NCI-H2107 treated with DMSO at 0.1 percent for 48 hours (cell line): ENCODE data around the gene TNFRSF1A.
A peak's percentile ranks its signal among the peaks of the same experiment; 100 is the strongest.
"Not testable (repeated sequence)": the region's sequence is repeated elsewhere in the genome, so short reads cannot be mapped to it uniquely, and the experiment has no call there.

Experiments
- DNase-seq: peaks from one replicate; lab custom pipeline; 2025; ENCODE audit not compliant: unreplicated experiment; lab: John Stamatoyannopoulos, UW

The TNFRSF1A gene

DNA sequence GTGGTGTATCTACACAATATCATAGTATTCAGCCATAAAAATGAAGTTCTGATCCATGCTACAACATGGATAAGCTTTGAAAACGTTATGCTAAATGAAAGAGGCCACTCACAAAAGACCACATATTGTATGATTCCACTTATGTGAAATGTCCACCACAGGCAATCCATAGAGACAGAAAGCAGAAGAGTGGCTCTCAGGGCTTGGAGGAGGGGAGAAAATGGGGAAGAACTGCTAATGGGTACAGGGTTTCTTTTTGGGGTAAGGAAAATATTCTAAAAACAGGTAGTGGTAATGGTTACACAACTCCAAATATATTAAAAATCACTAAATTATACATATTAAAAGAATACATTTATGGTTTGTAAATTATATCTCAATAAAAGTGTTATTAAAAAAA is 17.0 kb upstream of the TNFRSF1A start:
- no peak for DNase-seq

DNA sequence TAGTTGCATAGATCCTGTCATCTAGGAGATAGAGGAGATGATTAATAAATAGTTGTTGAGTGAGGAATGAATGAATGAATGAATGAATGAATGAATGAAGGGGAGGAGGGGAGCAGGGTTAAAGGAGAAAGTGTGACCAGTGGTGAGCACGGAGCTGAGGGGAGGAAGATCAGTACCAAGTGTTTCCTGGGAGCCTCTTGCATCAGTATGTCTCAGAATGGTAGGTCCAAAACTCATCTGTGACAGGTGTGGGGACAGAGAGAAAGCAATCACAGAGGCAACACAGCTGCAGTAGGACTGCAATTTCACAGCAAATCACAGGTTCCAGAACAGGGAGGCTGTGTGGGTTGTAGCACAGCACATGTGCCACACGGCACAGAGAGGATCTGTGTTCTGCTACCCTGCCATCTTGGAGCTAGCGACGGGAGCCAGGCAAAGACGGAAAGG is 14.5 kb upstream of the TNFRSF1A start:
- DNase-seq: no peak

DNA sequence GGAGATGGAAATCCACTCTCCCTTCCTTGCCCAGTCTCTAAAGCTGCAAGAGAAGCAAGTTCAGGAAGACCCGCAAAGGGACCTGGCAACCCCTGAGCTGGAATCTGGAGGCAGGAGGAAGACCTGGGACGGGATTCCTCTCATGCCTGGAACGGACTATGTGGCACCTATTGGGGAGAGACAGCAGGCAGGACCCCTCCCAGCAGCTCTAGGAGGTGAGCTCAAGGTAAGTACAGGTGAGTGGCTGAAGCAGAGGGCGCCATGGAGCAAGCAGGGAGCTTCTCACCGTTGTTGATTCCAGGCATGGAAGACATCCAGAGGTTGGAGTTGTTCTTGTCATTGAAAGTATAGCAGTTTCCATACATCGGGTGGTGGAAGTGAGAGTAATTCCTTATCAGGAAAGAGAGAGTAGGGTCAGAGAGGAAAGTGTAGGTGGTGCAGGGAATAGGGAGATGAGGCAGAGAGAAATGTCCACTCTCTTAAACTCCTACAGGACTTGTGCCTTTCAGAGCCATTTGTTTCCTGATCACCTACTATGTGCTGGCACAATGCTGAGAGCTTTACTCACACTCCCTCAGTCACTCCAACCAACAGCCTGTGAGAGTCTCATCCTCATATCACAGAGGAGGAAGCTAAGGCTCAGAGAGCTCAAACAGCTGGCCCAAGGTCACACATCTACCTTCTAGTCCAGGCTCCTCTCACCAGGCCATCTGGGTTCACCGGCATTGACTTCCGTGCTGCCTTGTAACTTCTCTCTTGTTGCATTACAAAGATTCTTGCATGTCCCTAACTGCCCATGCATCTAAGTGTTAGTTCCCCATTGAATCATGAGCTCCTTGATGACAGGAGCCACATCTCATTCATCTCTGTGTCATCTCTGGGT is 13.9 kb upstream of the TNFRSF1A start:
- DNase-seq: no peak

DNA sequence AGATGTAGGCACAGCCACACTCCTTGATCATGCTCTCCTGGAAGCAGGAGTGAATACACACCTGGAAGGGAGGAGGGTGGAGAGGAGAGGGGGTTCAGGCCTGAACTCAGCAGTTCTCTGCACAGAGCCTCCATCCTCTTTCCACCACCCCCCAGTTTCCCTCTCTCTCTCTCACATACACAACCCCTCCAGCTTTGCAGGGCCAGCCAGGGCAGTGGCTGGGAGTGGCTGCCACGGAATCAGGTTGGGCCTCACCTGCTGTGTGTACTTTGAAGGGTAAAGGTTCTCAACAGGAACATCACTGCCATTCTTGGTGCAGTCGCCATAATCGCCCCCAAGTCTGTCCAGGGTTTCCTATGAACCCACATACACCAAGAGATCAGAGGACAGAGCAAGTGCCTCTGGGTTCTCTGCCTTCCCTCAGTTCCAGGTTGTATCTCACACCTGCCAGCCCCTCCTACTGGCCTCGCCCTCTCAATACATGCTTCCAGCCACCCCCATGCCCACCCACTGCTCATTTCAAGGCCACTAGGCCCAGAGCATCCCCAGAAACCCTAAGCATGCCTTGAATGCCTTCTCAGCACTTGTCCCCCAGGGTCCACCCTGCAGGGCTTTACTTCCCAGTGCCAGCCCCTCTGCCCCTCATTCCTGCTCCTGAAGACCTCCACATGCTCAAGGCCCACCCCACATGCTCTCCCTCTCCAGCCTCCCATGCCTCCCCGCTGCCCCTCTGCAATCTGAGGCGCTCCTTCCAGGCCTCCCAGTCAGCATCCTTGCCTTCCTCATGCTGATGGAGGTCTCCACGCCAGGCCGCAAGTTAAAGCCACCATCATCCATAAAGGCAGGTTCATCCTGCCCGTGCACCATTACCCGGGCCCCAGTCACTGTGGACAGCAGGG is 12.9 kb upstream of the TNFRSF1A start:
- no peak for DNase-seq

DNA sequence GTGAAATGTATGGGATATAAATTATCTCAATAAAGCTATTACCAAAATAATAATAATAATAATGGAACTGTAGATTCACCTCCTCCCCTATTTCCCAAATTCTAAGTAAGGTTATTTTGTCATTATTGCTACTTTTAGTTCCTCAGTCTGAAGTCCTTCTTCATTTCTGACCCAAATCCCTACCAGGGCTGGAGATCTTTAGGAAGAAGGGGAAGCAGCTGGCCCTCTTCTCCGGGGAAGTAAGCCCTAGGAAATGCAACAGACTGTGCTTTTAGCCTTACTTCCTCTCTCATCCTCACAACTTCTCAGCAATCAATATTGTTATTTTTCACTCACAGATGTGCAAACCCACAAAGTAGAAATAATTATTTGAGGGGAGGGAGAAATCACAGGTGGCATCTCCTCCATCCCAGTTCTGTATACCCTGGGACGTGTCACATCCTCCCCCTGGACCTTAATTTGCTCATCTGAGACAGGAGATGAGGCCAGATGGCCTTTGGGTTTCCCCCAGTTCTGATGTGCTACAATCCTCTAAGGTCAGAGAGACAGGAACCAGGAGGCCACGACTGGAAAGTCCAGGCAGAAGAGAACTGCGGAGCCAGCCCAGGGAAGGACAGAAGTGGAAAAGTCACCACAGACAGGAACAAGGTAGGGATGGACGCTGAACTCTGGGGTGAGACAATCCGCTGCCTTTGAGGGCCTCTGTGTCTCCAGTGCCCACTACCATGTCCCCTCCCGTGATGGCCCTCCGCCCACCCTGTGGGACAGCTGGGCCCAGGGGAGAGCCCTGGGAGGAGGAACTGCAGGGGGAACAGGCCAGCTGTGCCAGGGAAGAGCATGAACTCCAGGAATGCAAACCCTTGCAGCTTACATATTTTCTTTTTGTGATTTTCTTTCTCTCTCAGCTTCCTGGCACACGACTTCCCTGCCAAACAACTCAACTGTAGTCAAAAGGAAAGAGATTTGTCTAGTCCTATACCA is 10.6 kb upstream of the TNFRSF1A start:
- DNase-seq: no peak

DNA sequence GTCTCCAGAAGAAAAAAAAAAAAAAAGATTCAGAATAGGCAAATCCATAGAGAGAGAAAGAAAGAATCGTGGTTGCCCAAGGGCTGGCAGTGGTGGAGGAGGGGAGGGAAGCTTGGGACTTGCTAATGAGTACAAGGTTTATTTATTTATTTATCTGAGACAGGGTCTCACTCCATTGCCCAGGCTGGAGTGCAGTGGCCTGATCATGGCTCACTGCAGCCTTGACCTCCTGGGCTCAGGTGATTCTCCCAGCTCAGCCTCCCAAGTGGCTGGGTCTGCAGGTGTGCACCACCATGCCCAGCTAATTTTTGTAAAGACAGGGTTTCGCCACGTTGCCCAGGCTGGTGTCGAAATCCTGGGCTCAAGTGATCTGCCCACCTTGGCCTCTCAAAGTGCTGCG is 9.7 kb upstream of the TNFRSF1A start:
- no peak for DNase-seq

DNA sequence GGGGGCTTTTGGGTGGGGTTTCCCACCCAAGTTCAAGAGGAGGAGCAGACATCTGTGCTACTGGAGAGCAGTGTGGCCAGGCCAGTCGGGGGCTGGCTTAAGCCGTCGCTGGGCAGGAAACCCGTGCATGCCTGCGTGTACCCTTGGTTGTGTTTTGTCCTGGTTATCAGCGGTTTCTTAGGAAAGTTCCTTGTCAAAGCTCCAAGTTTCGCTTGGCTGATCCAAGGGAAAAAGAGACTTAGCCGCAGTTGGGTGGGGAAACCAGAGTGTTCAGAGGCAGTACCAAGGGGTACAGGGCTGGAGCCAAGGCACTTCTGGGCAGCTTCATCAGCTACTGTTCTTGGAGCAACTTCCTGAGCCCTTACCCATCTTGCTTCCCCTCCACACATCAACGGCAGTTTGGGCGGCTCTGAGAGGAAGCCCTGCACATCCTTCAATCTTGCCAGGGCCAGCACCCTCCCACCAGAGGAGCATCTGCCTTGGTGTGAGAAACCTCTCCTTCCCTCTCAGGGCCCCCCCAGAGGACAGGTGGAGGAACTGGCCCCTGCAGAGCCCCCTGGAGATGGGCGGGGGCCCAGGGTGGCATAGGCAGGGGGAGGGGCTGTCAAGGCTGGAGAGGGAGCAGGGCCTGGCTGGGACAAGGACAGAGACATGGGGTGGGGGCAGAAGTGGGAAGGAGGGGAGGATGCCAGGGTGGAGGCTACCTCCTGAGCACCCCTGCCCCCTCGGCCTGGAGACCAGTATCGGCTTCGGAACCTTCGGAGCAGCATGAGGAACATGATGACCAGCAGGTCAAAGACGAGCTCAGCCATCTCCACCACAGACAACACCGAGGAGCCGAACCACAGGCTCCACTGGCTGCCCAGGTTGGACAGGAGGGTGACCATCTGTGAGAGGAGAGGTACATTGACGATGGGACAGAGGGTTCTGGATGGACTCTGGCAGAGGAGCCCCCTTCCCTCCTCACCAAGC is 5.8 kb upstream of the TNFRSF1A start:
- no peak for DNase-seq

DNA sequence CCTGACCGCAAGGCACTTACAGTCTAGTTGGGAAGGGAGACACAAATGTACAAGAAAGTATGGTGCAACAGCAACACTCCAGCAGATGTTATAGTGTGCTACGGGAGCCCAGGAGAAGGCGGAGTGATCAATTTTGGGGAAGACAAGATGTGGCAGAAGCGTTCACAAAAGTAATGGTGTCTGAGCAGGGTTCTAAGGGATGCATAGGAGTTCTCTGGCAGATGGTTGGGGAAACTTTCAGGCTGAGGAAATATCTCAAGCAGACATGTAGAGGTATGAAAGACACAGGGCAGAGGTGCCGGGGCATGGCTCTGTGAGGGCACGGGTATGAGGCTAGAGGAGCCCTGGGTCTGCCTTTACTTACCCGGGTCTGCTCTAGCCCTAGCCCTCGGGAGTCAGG is 5.1 kb upstream of the TNFRSF1A start:
- DNase-seq: no peak

DNA sequence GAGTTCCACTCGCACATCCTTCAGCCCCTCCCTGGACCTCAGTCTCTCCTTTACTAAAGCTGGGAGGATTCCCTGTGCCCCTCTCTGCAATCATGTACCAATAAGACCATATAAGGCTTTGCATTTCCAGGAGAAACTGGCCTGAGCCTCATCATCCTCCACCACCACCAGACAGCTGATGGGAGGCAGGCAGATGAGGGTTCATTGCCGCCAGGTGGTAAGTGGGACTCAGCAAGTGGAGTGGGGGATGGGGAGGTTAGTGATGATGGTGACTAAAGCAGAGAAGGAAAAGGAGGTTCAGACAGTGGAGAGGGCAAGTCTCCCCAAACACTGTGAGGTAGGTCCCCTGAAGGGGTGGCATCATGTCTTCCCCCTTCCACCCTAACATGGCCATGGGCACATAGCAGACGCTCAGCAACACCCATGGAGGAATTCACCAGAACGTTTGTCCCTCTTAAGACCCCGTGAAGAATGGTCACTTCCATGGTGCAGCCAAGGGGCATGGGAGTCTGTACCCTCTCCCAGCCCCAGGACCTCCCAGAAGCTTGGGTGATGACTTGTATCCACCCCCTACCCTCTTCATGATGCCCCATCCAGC is 4.5 kb upstream of the TNFRSF1A start:
- peak; percentile 20 for DNase-seq

DNA sequence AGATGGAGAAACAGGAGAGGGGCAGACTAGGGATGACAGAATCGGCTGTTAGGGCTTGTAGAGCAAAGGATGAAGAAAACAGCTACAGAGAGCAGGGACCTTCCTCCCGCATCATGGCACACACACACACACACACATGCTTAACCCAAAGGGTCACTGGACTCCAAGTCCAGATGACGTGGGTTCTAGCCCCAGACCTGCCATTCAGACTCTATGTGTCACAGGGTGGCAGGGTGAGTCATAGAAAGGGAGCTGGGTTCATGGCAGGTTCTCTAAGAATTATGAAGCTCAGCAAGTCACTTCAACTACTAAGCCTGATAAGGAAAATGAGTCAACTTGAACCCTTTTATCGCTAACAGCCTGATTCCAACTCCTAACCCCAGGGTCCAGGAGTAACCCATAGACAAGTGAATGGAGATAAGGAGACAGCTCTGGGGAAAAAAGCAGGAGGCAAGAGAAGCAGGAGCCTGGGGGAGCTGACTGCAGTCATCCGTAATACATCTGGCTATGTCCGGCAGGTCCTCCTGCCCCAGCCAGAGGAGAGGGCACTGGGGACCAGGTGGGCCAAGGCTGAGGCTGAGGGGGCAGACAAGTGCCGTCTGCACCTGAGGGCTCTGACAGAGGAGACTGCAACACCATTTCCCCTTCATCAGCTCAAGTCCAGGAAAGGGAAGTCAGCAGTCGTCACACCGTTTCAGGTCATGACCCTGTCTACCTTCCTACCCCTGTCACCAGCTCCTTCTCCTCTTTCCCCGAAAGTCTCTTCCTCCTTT is 3.6 kb upstream of the TNFRSF1A start:
- no peak for DNase-seq

DNA sequence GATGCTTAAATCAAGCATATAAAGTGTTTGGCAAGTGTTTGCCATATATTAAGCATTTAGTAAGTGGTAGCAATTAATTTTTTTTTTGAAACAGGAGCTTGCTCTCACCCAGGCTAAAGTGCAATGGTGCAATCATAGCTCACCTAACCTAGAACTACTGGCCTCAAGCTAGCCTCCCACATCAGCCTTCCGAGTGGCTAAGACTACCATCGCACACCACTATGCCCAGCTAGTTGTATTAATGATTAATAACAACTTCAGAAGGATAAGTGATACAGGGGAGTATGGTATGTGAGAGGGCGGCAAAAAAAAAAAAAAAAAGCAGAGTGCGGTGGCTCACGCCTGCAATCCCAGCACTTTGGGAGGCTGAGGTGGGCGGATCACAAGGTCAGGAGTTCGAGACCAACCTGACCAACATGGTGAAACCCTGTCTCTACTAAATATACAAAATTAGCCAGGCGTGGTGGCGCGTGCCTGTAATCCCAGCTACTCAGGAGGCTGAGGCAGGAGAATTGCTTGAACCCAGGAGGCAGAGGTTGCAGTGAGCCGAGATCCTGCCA is 2.3 kb upstream of the TNFRSF1A start:
- not testable (repeated sequence) for DNase-seq

DNA sequence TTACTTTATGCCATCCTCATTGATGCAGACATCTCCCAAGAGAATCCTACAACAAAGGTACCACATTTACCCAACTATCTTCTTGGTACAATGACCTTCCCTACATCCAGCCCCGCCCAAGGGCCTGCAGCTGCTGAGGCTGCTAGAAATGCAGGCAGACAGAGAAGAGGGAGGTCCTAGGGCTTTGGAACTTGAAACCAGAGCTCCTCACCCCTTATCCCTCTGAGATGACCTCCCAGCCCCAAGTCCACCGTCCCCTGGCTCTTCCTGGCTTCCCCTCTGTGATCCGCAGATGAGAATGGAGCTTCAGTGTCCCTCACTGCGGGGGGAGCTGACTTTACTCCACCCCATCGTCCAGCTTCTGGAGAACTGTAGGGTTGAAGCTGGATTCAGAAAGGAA is 1.6 kb upstream of the TNFRSF1A start:
- no peak for DNase-seq

DNA sequence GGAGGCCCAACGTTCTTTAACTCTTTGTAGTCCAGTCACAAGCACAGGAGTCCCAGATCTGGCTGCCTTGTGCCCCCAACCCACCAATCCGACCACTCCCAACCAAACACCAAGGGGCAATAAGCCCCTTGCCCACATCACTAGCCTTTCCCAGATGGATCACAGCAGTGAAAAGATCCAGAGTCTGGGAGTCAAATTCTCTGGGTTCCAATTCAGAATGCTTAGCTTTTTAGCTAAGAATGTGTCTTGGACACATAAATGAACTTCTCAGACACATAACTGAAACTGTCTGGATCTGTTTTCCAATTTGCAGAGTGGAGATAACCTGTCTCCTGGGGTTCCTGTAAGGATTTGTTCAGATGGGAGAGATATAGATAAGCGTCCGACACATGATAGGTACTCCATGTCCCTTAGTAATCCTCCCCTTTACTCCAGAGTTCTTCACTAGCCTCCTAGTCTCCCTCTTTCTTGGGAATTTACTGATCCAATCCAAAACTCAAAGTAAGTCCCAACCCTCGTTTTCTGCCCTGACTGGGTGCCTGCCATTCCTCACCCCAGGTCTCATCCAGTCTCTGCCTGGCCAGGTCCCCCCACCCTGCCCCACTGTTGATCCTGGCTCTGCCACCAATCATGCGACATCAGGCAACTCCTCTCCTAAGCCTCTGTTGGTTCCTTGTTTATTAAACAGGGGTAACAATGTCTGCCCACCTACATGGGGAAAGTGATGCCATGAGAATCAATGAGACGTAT is 439 bp upstream of the TNFRSF1A start:
- no peak for DNase-seq

DNA sequence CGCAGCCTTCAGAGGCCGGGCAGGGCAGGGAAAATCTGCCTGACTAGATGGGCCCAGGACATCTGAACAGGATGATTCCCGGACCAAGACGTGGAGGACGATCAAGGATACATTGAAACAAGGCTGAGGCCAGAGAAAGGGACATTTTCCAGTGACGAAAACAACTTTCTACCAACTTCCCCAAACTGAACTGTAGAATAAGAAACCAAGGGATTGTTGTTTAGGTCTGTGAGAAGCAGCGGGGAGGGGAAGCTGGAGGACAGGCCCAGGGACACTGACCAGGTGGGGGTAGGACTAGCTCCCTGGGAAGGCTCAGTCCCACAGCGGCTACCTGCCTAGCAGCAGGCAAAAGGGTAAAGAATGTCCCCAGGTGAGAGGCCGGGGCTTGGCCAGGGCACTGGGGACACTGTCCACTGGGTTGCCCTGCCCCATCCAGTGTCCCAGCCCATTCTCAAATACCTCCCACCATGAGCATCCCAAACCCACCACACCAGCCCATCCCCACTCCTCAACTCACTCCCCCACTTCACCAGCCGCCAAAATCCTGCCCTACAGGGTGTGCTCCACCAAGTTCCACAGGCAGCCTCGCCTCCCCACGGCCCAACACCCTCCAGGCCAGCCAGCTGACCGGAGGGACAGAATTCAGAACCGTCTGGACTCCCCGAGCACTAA is 995 bp downstream of the TNFRSF1A start:
- no peak for DNase-seq

DNA sequence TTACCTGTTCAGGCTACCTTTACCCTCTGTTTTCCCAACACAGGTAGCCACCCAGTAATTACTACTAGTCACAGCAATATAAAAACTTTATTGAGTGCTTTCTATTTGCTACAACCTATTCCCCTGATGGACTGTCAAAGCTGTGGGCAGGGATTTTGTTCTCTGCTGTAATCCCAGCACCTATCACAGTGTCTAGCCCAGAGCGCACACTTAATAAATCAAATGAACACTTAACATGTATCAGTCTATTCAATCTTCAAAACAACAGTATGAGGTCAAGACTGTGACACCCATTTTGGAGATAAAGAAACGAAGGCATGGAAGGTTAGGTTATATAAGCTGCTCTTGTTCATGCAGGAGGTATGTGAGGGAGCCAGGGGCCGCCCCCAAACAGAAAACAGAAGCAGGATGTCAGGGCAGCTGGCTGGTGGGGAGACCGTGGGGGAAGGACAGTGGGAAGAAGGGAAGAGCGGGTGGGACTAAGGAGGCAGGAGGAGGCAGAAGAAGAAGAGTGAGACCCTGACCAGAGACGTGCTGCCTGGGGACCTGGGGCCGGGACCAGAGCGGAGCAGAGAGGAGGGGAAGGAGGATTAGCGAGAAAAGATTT is 1.7 kb downstream of the TNFRSF1A start:
- no peak for DNase-seq

DNA sequence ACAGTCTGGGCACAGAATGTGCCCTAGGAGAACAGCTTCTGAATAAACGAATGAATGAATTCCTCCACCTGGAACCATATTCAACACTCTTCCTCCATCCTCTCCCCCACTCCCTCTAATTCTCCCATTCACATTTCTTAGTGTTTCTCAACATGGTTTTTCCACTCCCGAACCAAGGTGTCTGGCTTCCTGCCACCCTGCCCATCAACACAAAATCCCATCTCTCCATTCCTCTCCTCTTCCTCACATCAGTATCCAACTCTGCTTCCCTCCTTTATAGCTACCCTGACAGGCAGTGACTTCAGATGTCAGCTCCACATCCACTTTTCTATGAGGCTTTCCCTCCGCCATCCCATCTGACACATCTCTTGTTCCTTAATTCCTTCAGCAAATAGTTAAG is 2.9 kb downstream of the TNFRSF1A start:
- no peak for DNase-seq
